Measurements from ENCODE around the gene OSER1.

DNA sequence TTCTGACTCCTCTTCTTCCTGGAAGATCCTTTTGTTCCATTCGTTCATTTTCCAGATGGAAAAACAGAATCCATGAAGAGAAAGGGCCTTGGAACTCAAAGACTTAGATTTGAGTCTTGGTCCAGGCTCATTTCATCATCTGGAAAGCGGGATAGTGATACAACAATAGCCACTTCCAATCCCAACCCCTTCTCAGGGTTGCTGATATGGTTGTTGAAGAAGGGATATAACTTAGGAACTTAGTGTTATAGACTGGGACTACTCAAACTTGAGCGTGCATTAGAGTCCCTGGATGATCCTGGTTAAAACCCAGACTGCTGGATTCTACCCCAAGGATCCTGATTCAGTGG lies 37.8 kb upstream of the OSER1 start:
- TF ChIP-seq POLR2AphosphoS5 (IDR thresholded peaks at IDR 0.05) (no peak), POLR2A (IDR thresholded peaks at IDR 0.05) (no peak)
- TF ChIP-seq, protein P1, sequence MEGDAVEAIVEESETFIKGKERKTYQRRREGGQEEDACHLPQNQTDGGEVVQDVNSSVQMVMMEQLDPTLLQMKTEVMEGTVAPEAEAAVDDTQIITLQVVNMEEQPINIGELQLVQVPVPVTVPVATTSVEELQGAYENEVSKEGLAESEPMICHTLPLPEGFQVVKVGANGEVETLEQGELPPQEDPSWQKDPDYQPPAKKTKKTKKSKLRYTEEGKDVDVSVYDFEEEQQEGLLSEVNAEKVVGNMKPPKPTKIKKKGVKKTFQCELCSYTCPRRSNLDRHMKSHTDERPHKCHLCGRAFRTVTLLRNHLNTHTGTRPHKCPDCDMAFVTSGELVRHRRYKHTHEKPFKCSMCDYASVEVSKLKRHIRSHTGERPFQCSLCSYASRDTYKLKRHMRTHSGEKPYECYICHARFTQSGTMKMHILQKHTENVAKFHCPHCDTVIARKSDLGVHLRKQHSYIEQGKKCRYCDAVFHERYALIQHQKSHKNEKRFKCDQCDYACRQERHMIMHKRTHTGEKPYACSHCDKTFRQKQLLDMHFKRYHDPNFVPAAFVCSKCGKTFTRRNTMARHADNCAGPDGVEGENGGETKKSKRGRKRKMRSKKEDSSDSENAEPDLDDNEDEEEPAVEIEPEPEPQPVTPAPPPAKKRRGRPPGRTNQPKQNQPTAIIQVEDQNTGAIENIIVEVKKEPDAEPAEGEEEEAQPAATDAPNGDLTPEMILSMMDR (IDR thresholded peaks at IDR 0.05) = no peak

Data from transverse colon (tissue), 4 donors.